NCI-H1694 (cell line): ENCODE measurements around the gene RGL2.
"Not testable (repeated sequence)": the region's sequence is repeated elsewhere in the genome, so short reads cannot be mapped to it uniquely, and the experiment has no call there.

Experiments
- DNase-seq: peaks from one replicate; lab custom pipeline; 2025; lab: John Stamatoyannopoulos, UW

RGL2 gene

GRCh38 chr6:33273129-33273923, 25.4 kb downstream of the RGL2 start:
- DNase-seq, result no peak

GRCh38 chr6:33272275-33273128, 26.2 kb downstream of the RGL2 start:
- no peak for DNase-seq

GRCh38 chr6:33271468-33272274, 27.1 kb downstream of the RGL2 start, which contains the start of the genes RPS18 and VPS52:
RPS18 (plus strand) TSS chr6:33272075; CDS start chr6:33272120, 45 bp downstream.
VPS52 (minus strand) TSS chr6:33271876; CDS start chr6:33271675, 201 bp downstream.
- DNase-seq, result peak; percentile 97

GRCh38 chr6:33271117-33271467, 27.6 kb downstream of the RGL2 start:
- DNase-seq, result no peak

GRCh38 chr6:33264015-33264414, 34.7 kb downstream of the RGL2 start:
- DNase-seq, result no peak

GRCh38 chr6:33262490-33262889, 36.3 kb downstream of the RGL2 start:
- DNase-seq, result not testable (repeated sequence)

GRCh38 chr6:33259032-33259431, 39.7 kb downstream of the RGL2 start:
- DNase-seq, result no peak

- DNase-seq, result no peak
Measured at GRCh38 chr6:33254591-33254990, 44.2 kb downstream of the RGL2 start.

GRCh38 chr6:33252759-33253158, 46.0 kb downstream of the RGL2 start:
- no peak for DNase-seq

- DNase-seq, result no peak
Measured at GRCh38 chr6:33251395-33252012, 47.2 kb downstream of the RGL2 start.

- DNase-seq, result no peak
Measured at GRCh38 chr6:33250731-33251130, 48.0 kb downstream of the RGL2 start.

- no peak for DNase-seq
Measured at GRCh38 chr6:33249732-33250630, 48.8 kb downstream of the RGL2 start.

- DNase-seq, result peak; percentile 97
Measured at GRCh38 chr6:33248932-33249731, 49.6 kb downstream of the RGL2 start.

GRCh38 chr6:33248643-33248931, 50.2 kb downstream of the RGL2 start:
- DNase-seq, result peak; percentile 35

- peak; percentile 89 for DNase-seq
Measured at GRCh38 chr6:33247977-33248642, 50.6 kb downstream of the RGL2 start.

GRCh38 chr6:33243476-33243875, 55.3 kb downstream of the RGL2 start:
- no peak for DNase-seq

GRCh38 chr6:33241968-33242367, 56.8 kb downstream of the RGL2 start:
- DNase-seq, result no peak
